ENCODE data around the gene TMPRSS4. TPM values are rescaled to one million over a fixed set of nuclear protein-coding genes. Genes with fewer than 3 reads are reported as not detected.

The TMPRSS4 gene
- polyA plus RNA-seq, 3 donors = 21.8 to 34.3 (median 30.3) TPM

GRCh38 chr11:118129471-118130172, 52.7 kb downstream of the TMPRSS4 start:
- no peak for DNase-seq

- no peak for DNase-seq
Measured at GRCh38 chr11:118132385-118133151, 55.7 kb downstream of the TMPRSS4 start.

GRCh38 chr11:118133816-118134215, 56.9 kb downstream of the TMPRSS4 start:
- no peak for DNase-seq

- no peak for DNase-seq
Measured at GRCh38 chr11:118135051-118135795, 58.3 kb downstream of the TMPRSS4 start.

GRCh38 chr11:118135796-118136165, 58.9 kb downstream of the TMPRSS4 start:
- DNase-seq = no peak

GRCh38 chr11:118136341-118136740, 59.5 kb downstream of the TMPRSS4 start:
- no peak for DNase-seq

GRCh38 chr11:118136801-118137200, 59.9 kb downstream of the TMPRSS4 start:
- DNase-seq = no peak

GRCh38 chr11:118138839-118139420, 62.1 kb downstream of the TMPRSS4 start:
- DNase-seq = no peak

- DNase-seq = no peak
Measured at GRCh38 chr11:118139578-118139977, 62.7 kb downstream of the TMPRSS4 start.

- DNase-seq = no peak
Measured at GRCh38 chr11:118142081-118142480, 65.2 kb downstream of the TMPRSS4 start.

- DNase-seq = no peak
Measured at GRCh38 chr11:118142809-118143208, 65.9 kb downstream of the TMPRSS4 start.

- no peak for DNase-seq
Measured at GRCh38 chr11:118143661-118144185, 66.8 kb downstream of the TMPRSS4 start.

GRCh38 chr11:118144301-118145268, 67.7 kb downstream of the TMPRSS4 start:
- no peak for DNase-seq

GRCh38 chr11:118145285-118146227, 68.7 kb downstream of the TMPRSS4 start:
- peak; percentile 77 for DNase-seq

- no peak for DNase-seq
Measured at GRCh38 chr11:118146554-118146953, 69.7 kb downstream of the TMPRSS4 start.

GRCh38 chr11:118147502-118147901, 70.6 kb downstream of the TMPRSS4 start:
- DNase-seq = no peak

- no peak for DNase-seq
Measured at GRCh38 chr11:118148240-118148639, 71.4 kb downstream of the TMPRSS4 start.

- DNase-seq = no peak
Measured at GRCh38 chr11:118148856-118149255, 72.0 kb downstream of the TMPRSS4 start.

- no peak for DNase-seq
Measured at GRCh38 chr11:118149493-118149892, 72.6 kb downstream of the TMPRSS4 start.

- no peak for DNase-seq
Measured at GRCh38 chr11:118151431-118151830, 74.6 kb downstream of the TMPRSS4 start.

Data from renal pelvis (tissue), 4 donors.